HepG2 (cell line): ENCODE results near the gene CIB2. TPM values are rescaled to one million over a fixed set of nuclear protein-coding genes. Genes with fewer than 3 reads are reported as not detected.

Experiments
- ASH2L ChIP-seq: fragments of 300-600, 200-600 bp; sonication (generic); IDR thresholded peaks from 2 replicates; pipeline ENCODE4 v1.7.0; 2017; ENCODE audit warnings: low read depth, mild to moderate bottlenecking, moderate library complexity, mixed read lengths, low read length; ENCODE audit not compliant: insufficient read length
- DNMT1 ChIP-seq: sonication (generic); formaldehyde crosslinking; IDR thresholded peaks from 2 replicates; pipeline ENCODE4 v1.5.1; 2020; ENCODE audit warnings: mild to moderate bottlenecking, missing genetic modification reagents
- FOXA3 ChIP-seq: IDR thresholded peaks from 2 replicates; pipeline ENCODE4 v1.6.1; 2016; ENCODE audit warnings: missing genetic modification reagents, missing compliant biosample characterization
- FOXP1 ChIP-seq, 2 experiments: fragments of 450-650 bp in 1 of 2; IDR thresholded peaks; 2 replicates each; pipeline ENCODE4 v1.6.1; 2017 to 2018; ENCODE audit warnings: antibody characterized with exemption in 1 of 2
- HDAC1 ChIP-seq: sonication (generic); formaldehyde crosslinking; IDR thresholded peaks from 2 replicates; pipeline ENCODE4 v1.5.1; 2020; ENCODE audit warnings: mild to moderate bottlenecking, missing genetic modification reagents
- HIVEP1 ChIP-seq: sonication (generic); formaldehyde crosslinking; IDR thresholded peaks from 2 replicates; pipeline ENCODE4 v1.4.0; 2020; ENCODE audit warnings: mild to moderate bottlenecking, missing genetic modification reagents
- KDM4B ChIP-seq: sonication (generic); formaldehyde crosslinking; IDR thresholded peaks from 2 replicates; pipeline ENCODE4 v1.4.0; 2020; ENCODE audit warnings: missing genetic modification reagents
- LCORL ChIP-seq, 2 experiments: fragments of 450-650 bp in 1 of 2; sonication (generic) in 1 of 2; formaldehyde crosslinking in 1 of 2; IDR thresholded peaks; 2 replicates each; pipeline versions ENCODE4 v1.5.0 to v1.6.1; 2017 to 2020; ENCODE audit warnings: antibody characterized with exemption in 1 of 2, missing genetic modification reagents in 1 of 2
- SNAPC4 ChIP-seq: sonication (generic); formaldehyde crosslinking; IDR thresholded peaks from 2 replicates; pipeline ENCODE4 v1.4.0; 2020; ENCODE audit warnings: mild to moderate bottlenecking, missing genetic modification reagents
- TARDBP ChIP-seq: sonication (generic); formaldehyde crosslinking; IDR thresholded peaks from 2 replicates; pipeline ENCODE4 v1.8.0; 2022; ENCODE audit warnings: mild to moderate bottlenecking, missing genetic modification reagents
- TERF1 ChIP-seq: sonication (generic); formaldehyde crosslinking; IDR thresholded peaks from 2 replicates; pipeline ENCODE4 v1.8.0; 2022; ENCODE audit warnings: mild to moderate bottlenecking, missing genetic modification reagents, moderate library complexity
- ZNF383 ChIP-seq: sonication (generic); formaldehyde crosslinking; IDR thresholded peaks from 2 replicates; pipeline ENCODE4 v1.4.0; 2020; ENCODE audit warnings: missing genetic modification reagents, mild to moderate bottlenecking, borderline replicate concordance
- ZNF570 ChIP-seq: sonication (generic); formaldehyde crosslinking; IDR thresholded peaks from 2 replicates; pipeline ENCODE4 v1.4.0; 2020; ENCODE audit warnings: mild to moderate bottlenecking, missing genetic modification reagents, borderline replicate concordance
- polyA plus RNA-seq, 8 experiments: library from polyadenylated mRNA; depleted of rRNA in 3 of 8; stranded (reverse) in 7 of 8; unstranded in 1 of 8; fragments of >200 nt; fragmentation: Illumina TruSeq in 4 of 8; extraction: Trizol in 4 of 8; gene quantifications; 2 replicates each; pipeline versions ENCODE4 v1.2.1 to v1.2.3, GENCODE V29; 2011 to 2016; ENCODE audit warnings: low read depth in 4 of 8, missing spikeins in 1 of 8, mixed read lengths in 1 of 8; ENCODE audit not compliant: insufficient read depth in 1 of 8
- total RNA-seq, 5 experiments: library from RNA; depleted of rRNA; stranded (reverse); fragments of >200 nt; fragmentation: Illumina TruSeq; extraction: Trizol; gene quantifications; 2 replicates each; pipeline ENCODE4 v1.2.3, GENCODE V29; 2016; ENCODE audit warnings: low read depth in 1 of 5
- TF ChIP-seq, protein P1 (sequence below): sonication (generic); formaldehyde crosslinking; IDR thresholded peaks from 2 replicates; pipeline ENCODE4 v1.4.0; 2020; ENCODE audit warnings: missing genetic modification reagents

Gene CIB2
- total and polyA plus RNA-seq, 2 of the 13 experiments (the other 11 are each of a cell fraction or from before 2014, with no cell fraction given) = 1.4 to 1.5 TPM

DNA sequence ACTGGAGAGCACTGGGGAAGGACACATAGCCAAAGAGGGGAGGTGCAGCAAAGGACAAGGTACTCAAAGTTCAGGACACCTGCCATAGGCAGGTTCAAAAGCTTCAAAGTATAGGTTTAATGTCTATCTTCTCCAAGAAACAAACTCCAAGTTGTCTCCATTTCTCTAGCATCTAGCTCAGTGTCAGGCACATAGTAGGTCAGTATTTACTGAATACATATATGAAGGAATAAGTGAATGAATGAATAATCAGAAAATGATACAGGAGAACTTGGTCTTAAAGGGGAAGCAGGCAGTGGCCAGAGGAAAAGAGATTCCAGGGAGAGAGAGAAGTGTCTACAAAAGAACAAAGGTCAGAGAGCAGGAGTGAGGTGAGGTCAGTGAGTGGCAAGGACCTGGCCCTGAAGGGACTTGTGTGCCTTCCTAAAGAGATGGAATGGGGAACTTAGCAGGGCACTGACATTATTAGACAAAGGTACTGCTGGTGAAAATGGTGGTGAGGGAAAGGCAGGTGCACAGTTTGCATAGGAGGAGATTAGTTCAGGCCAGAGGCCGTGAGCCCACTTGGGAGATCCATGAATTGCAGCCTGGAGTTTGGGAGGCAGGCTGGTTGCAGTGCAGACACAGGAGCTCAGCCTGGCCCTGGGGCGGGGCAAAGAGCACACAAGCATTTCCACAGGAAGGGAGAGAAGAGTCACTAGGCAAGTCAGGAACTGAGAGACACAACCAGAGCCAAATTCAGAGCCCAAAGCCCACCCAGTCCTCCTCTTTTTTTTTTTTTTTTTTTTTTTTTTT, 75.1 kb downstream of the CIB2 start (continued):
- no peak for TF ChIP-seq TERF1
- TF ChIP-seq FOXP1 (IDR thresholded peaks at IDR 0.05) = no peak
- TF ChIP-seq FOXP1 (CRISPR knock-in tag; IDR thresholded peaks at IDR 0.05) = no peak
- TF ChIP-seq, protein P1, sequence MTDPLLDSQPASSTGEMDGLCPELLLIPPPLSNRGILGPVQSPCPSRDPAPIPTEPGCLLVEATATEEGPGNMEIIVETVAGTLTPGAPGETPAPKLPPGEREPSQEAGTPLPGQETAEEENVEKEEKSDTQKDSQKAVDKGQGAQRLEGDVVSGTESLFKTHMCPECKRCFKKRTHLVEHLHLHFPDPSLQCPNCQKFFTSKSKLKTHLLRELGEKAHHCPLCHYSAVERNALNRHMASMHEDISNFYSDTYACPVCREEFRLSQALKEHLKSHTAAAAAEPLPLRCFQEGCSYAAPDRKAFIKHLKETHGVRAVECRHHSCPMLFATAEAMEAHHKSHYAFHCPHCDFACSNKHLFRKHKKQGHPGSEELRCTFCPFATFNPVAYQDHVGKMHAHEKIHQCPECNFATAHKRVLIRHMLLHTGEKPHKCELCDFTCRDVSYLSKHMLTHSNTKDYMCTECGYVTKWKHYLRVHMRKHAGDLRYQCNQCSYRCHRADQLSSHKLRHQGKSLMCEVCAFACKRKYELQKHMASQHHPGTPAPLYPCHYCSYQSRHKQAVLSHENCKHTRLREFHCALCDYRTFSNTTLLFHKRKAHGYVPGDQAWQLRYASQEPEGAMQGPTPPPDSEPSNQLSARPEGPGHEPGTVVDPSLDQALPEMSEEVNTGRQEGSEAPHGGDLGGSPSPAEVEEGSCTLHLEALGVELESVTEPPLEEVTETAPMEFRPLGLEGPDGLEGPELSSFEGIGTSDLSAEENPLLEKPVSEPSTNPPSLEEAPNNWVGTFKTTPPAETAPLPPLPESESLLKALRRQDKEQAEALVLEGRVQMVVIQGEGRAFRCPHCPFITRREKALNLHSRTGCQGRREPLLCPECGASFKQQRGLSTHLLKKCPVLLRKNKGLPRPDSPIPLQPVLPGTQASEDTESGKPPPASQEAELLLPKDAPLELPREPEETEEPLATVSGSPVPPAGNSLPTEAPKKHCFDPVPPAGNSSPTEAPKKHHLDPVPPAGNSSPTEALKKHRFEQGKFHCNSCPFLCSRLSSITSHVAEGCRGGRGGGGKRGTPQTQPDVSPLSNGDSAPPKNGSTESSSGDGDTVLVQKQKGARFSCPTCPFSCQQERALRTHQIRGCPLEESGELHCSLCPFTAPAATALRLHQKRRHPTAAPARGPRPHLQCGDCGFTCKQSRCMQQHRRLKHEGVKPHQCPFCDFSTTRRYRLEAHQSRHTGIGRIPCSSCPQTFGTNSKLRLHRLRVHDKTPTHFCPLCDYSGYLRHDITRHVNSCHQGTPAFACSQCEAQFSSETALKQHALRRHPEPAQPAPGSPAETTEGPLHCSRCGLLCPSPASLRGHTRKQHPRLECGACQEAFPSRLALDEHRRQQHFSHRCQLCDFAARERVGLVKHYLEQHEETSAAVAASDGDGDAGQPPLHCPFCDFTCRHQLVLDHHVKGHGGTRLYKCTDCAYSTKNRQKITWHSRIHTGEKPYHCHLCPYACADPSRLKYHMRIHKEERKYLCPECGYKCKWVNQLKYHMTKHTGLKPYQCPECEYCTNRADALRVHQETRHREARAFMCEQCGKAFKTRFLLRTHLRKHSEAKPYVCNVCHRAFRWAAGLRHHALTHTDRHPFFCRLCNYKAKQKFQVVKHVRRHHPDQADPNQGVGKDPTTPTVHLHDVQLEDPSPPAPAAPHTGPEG (CRISPR knock-in tag) = no peak
- no peak for TF ChIP-seq ZNF383 (CRISPR knock-in tag)
- no peak for TF ChIP-seq HDAC1 (CRISPR knock-in tag)
- peak; percentile 20 for TF ChIP-seq ASH2L
- no peak for TF ChIP-seq KDM4B (CRISPR knock-in tag)
- TF ChIP-seq HIVEP1 = no peak
- no peak for TF ChIP-seq LCORL (IDR thresholded peaks at IDR 0.05)
- TF ChIP-seq LCORL (CRISPR knock-in tag; IDR thresholded peaks at IDR 0.05) = peak; percentile 47; the same call in 1 of the 2 replicates
- no peak for TF ChIP-seq FOXA3 (CRISPR knock-in tag)
- TF ChIP-seq SNAPC4 (CRISPR knock-in tag) = no peak
- TF ChIP-seq TARDBP (CRISPR knock-in tag) = no peak
- no peak for TF ChIP-seq DNMT1 (CRISPR knock-in tag)
- TF ChIP-seq ZNF570 = no peak
